Measurements from ENCODE around the gene SPOCK2. TPM values are rescaled to one million over a fixed set of nuclear protein-coding genes. Genes with fewer than 3 reads are reported as not detected.

The SPOCK2 gene
- total RNA-seq, 4 donors from 2014 or later: 3.4 to 6.7 (median 5.3) TPM

- Histone ChIP-seq H3K27me3 (no peaks in the 10 kb centered on the region), H3K9me3 (no peaks in the 10 kb centered on the region), H3K27ac (no peak overlapping the region), H3K4me3 (no peak overlapping the region), H3K36me3 (no peaks in the 10 kb centered on the region), H3K4me1 (peaks cover 0 to under 1% of the 10 kb centered on the region in 2 donors)
- intact Hi-C loops (cut with DNase I; ENCODE audit: low total_unique reads): no loop called here
- DNase-seq (no peak), ATAC-seq (no peak)
- in situ Hi-C loops (cut with MboI; ENCODE audit: low sequenced_read_pairs in 4 of 4): loop anchor here in 1 of 4 donors (5.0 kb wide), 1 partner anchor 291 kb away; no protein-coding TSS in a partner anchor
- TF ChIP-seq CTCF (IDR thresholded peaks at IDR 0.05 in 4 of 5, conservative IDR thresholded peaks at IDR 0.05 in 1 of 5) (no peak), POLR2A (IDR thresholded peaks at IDR 0.05) (no peak)
Measured at GRCh38 chr10:72050873-72051272, 37.5 kb downstream of the SPOCK2 start.

- Histone ChIP-seq H3K27me3 (no peaks in the 10 kb centered on the region), H3K4me3 (no peak overlapping the region), H3K36me3 (no peaks in the 10 kb centered on the region), H3K9me3 (no peaks in the 10 kb centered on the region), H3K4me1 (no peaks in the 10 kb centered on the region), H3K27ac (no peak overlapping the region)
- intact Hi-C loops (cut with DNase I; ENCODE audit: low total_unique reads): loop anchor here (2.0 kb wide), 1 partner anchor 287 kb away; no protein-coding TSS in a partner anchor
- in situ Hi-C loops (cut with MboI; ENCODE audit: low sequenced_read_pairs in 4 of 4): loop anchor here (5.0 kb wide), 5 partner anchors 93 to 292 kb away; no protein-coding TSS in a partner anchor
- no peak for TF ChIP-seq CTCF (IDR thresholded peaks at IDR 0.05 in 4 of 5, conservative IDR thresholded peaks at IDR 0.05 in 1 of 5)
- no peak for TF ChIP-seq POLR2A (IDR thresholded peaks at IDR 0.05)
- no peak for DNase-seq
- ATAC-seq: no peak
Measured at GRCh38 chr10:72049969-72050781, 38.2 kb downstream of the SPOCK2 start.

DNA sequence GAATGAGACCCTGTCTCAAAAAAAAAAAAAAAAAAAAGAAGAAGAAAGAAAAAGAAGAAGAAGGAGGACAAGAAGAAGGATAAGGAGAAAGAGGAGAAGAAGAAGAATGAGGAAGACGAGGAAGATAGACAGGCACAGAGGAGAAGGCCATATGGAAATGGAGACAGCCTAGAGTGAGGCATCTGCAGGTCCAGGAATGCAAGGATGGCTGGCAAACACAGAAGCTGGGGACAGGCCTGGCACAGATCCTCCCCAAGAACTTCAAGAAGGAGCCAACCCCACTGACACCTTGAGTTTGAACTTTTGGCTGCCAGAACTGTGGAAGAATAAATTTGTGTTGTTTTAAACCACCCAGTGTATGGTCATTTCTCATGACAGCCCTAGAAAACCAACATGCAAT lies 38.9 kb downstream of the SPOCK2 start:
- peaks cover 3 to 5% of the 10 kb centered on the region in 2 donors for H3K4me1 ChIP-seq
- TF ChIP-seq CTCF (IDR thresholded peaks at IDR 0.05 in 4 of 5, conservative IDR thresholded peaks at IDR 0.05 in 1 of 5): no peak
- no peak for TF ChIP-seq POLR2A (IDR thresholded peaks at IDR 0.05)
- no peak overlapping the region for H3K4me3 ChIP-seq
- ATAC-seq (no peak), DNase-seq (no peak)
- no peak overlapping the region for H3K27ac ChIP-seq
- no peaks in the 10 kb centered on the region for H3K36me3 ChIP-seq
- H3K27me3 ChIP-seq: no peaks in the 10 kb centered on the region
- no peaks in the 10 kb centered on the region for H3K9me3 ChIP-seq
- in situ Hi-C loops (cut with MboI; ENCODE audit: low sequenced_read_pairs in 4 of 4) (loop anchor here (5.0 kb wide), 4 partner anchors 92 to 288 kb away; no protein-coding TSS in a partner anchor), intact Hi-C loops (cut with DNase I; ENCODE audit: low total_unique reads) (loop anchor here (2.0 kb wide), 1 partner anchor 287 kb away; no protein-coding TSS in a partner anchor)

- no peak for TF ChIP-seq POLR2A (IDR thresholded peaks at IDR 0.05)
- TF ChIP-seq CTCF (IDR thresholded peaks at IDR 0.05 in 4 of 5, conservative IDR thresholded peaks at IDR 0.05 in 1 of 5): peak; percentile 99 to 100 (median 100)
- DNase-seq (peak; percentile 83 to 90), ATAC-seq (peak; percentile 90 to 93)
- Histone ChIP-seq H3K27ac (no peak overlapping the region), H3K9me3 (no peaks in the 10 kb centered on the region), H3K4me1 (peaks cover 9 to 10% of the 10 kb centered on the region in 2 donors), H3K36me3 (no peaks in the 10 kb centered on the region), H3K4me3 (no peak overlapping the region), H3K27me3 (no peaks in the 10 kb centered on the region)
- intact Hi-C loops (cut with DNase I; ENCODE audit: low total_unique reads): loop anchor here (1.0 to 2.0 kb wide), 3 partner anchors 92 to 288 kb away; no protein-coding TSS in a partner anchor
- in situ Hi-C loops (cut with MboI; ENCODE audit: low sequenced_read_pairs in 4 of 4): loop anchor here (5.0 kb wide), 4 partner anchors 91 to 289 kb away; no protein-coding TSS in a partner anchor
Measured at GRCh38 chr10:72048450-72049124, 39.8 kb downstream of the SPOCK2 start.

All from gastrocnemius medialis (tissue), 4 donors.